GM12872 (cell line): ENCODE results near the gene BICDL2.

Experiments
- CTCF ChIP-seq: IDR thresholded peaks from 3 replicates; pipeline ENCODE4 v1.5.1; 2011; ENCODE audit warnings: low read depth, mild to moderate bottlenecking, low read length, moderate library complexity; ENCODE audit not compliant: insufficient read depth

BICDL2 gene

GRCh38 chr16:3029491-3030221, 7.1 kb downstream of the BICDL2 start:
- TF ChIP-seq CTCF = no peak

- no peak for TF ChIP-seq CTCF
Observed at GRCh38 chr16:3028716-3029319, 7.9 kb downstream of the BICDL2 start.

GRCh38 chr16:3027983-3028715, 8.6 kb downstream of the BICDL2 start:
- peak; percentile 84 for TF ChIP-seq CTCF

GRCh38 chr16:3027489-3027795, 9.3 kb downstream of the BICDL2 start:
- no peak for TF ChIP-seq CTCF

- TF ChIP-seq CTCF = no peak
Observed at GRCh38 chr16:3026609-3027488, 9.9 kb downstream of the BICDL2 start.

GRCh38 chr16:3026003-3026378, 10.8 kb downstream of the BICDL2 start:
- TF ChIP-seq CTCF = no peak
